Measurements from ENCODE around the gene SPATA9.
"Not testable (repeated sequence)": the region's sequence is repeated elsewhere in the genome, so short reads cannot be mapped to it uniquely, and the experiment has no call there.

Gene SPATA9

GRCh38 chr5:95725071-95725820 is 42.5 kb upstream of the SPATA9 start:
- no peak overlapping the region for H3K9ac ChIP-seq (ENCODE audit: low read depth, low read length)
- H3K4me3 ChIP-seq (ENCODE audit: low read length) = no peak overlapping the region
- H3K9me3 ChIP-seq (ENCODE audit: insufficient read depth, low read depth, low read length) = no peaks in the 10 kb centered on the region
- H3K27me3 ChIP-seq (ENCODE audit: insufficient read depth, low read length) = peaks cover 26% of the 10 kb centered on the region
- H3K36me3 ChIP-seq (ENCODE audit: insufficient read depth, low read depth, low read length) = no peaks in the 10 kb centered on the region
- peaks cover 23% of the 10 kb centered on the region for H3K4me1 ChIP-seq (ENCODE audit: insufficient read depth, low read length)
- H3K27ac ChIP-seq (ENCODE audit: low read length) = no peak overlapping the region

GRCh38 chr5:95723632-95724369 is 41.0 kb upstream of the SPATA9 start:
- peaks cover 16% of the 10 kb centered on the region for H3K4me1 ChIP-seq (ENCODE audit: insufficient read depth, low read length)

GRCh38 chr5:95721582-95722295 is 38.9 kb upstream of the SPATA9 start:
- Histone ChIP-seq H3K4me1 (ENCODE audit: insufficient read depth, low read length) (peaks cover 8% of the 10 kb centered on the region; the same call in 1 of the 2 replicates), H3K4me3 (ENCODE audit: low read length) (no peak overlapping the region), H3K9ac (ENCODE audit: low read depth, low read length) (no peak overlapping the region), H3K9me3 (ENCODE audit: insufficient read depth, low read depth, low read length) (no peaks in the 10 kb centered on the region), H3K27ac (ENCODE audit: low read length) (no peak overlapping the region), H3K27me3 (ENCODE audit: insufficient read depth, low read length) (no peaks in the 10 kb centered on the region), H3K36me3 (ENCODE audit: insufficient read depth, low read depth, low read length) (no peaks in the 10 kb centered on the region)

More at GRCh38 chr5:95723632-95724369, 41.0 kb upstream of the SPATA9 start:
- H3K36me3 ChIP-seq (ENCODE audit: insufficient read depth, low read depth, low read length) = no peaks in the 10 kb centered on the region
- H3K9ac ChIP-seq (ENCODE audit: low read depth, low read length) = no peak overlapping the region
- no peaks in the 10 kb centered on the region for H3K9me3 ChIP-seq (ENCODE audit: insufficient read depth, low read depth, low read length)
- no peak overlapping the region for H3K27ac ChIP-seq (ENCODE audit: low read length)
- H3K27me3 ChIP-seq (ENCODE audit: insufficient read depth, low read length) = peaks cover 11% of the 10 kb centered on the region; the same call in 1 of the 2 replicates
- no peak overlapping the region for H3K4me3 ChIP-seq (ENCODE audit: low read length)

- H3K36me3 ChIP-seq (ENCODE audit: insufficient read depth, low read depth, low read length) = no peaks in the 10 kb centered on the region
- no peak overlapping the region for H3K27ac ChIP-seq (ENCODE audit: low read length)
- no peaks in the 10 kb centered on the region for H3K27me3 ChIP-seq (ENCODE audit: insufficient read depth, low read length)
- no peaks in the 10 kb centered on the region for H3K9me3 ChIP-seq (ENCODE audit: insufficient read depth, low read depth, low read length)
- no peak overlapping the region for H3K4me3 ChIP-seq (ENCODE audit: low read length)
- H3K9ac ChIP-seq (ENCODE audit: low read depth, low read length) = no peak overlapping the region
- peaks cover 2% of the 10 kb centered on the region; the same call in 1 of the 2 replicates for H3K4me1 ChIP-seq (ENCODE audit: insufficient read depth, low read length)
Measured at GRCh38 chr5:95720094-95720786, 37.4 kb upstream of the SPATA9 start.

- Histone ChIP-seq H3K9ac (ENCODE audit: low read depth, low read length) (no peak overlapping the region), H3K27ac (ENCODE audit: low read length) (no peak overlapping the region), H3K4me1 (ENCODE audit: insufficient read depth, low read length) (no peaks in the 10 kb centered on the region; the same call in 1 of the 2 replicates), H3K27me3 (ENCODE audit: insufficient read depth, low read length) (no peaks in the 10 kb centered on the region), H3K9me3 (ENCODE audit: insufficient read depth, low read depth, low read length) (no peaks in the 10 kb centered on the region), H3K4me3 (ENCODE audit: low read length) (no peak overlapping the region), H3K36me3 (ENCODE audit: insufficient read depth, low read depth, low read length) (no peaks in the 10 kb centered on the region)
Measured at GRCh38 chr5:95718738-95719137, 35.9 kb upstream of the SPATA9 start.

GRCh38 chr5:95718203-95718602 is 35.4 kb upstream of the SPATA9 start:
- H3K4me1 ChIP-seq (ENCODE audit: insufficient read depth, low read length) = no peaks in the 10 kb centered on the region; the same call in 1 of the 2 replicates
- no peak overlapping the region for H3K9ac ChIP-seq (ENCODE audit: low read depth, low read length)
- no peaks in the 10 kb centered on the region for H3K27me3 ChIP-seq (ENCODE audit: insufficient read depth, low read length)
- no peaks in the 10 kb centered on the region for H3K9me3 ChIP-seq (ENCODE audit: insufficient read depth, low read depth, low read length)
- H3K27ac ChIP-seq (ENCODE audit: low read length) = no peak overlapping the region
- no peaks in the 10 kb centered on the region for H3K36me3 ChIP-seq (ENCODE audit: insufficient read depth, low read depth, low read length)
- H3K4me3 ChIP-seq (ENCODE audit: low read length) = no peak overlapping the region

GRCh38 chr5:95717439-95717838 is 34.6 kb upstream of the SPATA9 start:
- no peaks in the 10 kb centered on the region; the same call in 1 of the 2 replicates for H3K4me1 ChIP-seq (ENCODE audit: insufficient read depth, low read length)
- no peaks in the 10 kb centered on the region for H3K27me3 ChIP-seq (ENCODE audit: insufficient read depth, low read length)
- no peak overlapping the region for H3K9ac ChIP-seq (ENCODE audit: low read depth, low read length)
- no peak overlapping the region for H3K27ac ChIP-seq (ENCODE audit: low read length)
- no peak overlapping the region for H3K4me3 ChIP-seq (ENCODE audit: low read length)
- no peaks in the 10 kb centered on the region for H3K36me3 ChIP-seq (ENCODE audit: insufficient read depth, low read depth, low read length)
- H3K9me3 ChIP-seq (ENCODE audit: insufficient read depth, low read depth, low read length) = no peaks in the 10 kb centered on the region

- H3K27ac ChIP-seq (ENCODE audit: low read length) = no peak overlapping the region
- no peak overlapping the region for H3K9ac ChIP-seq (ENCODE audit: low read depth, low read length)
- no peaks in the 10 kb centered on the region for H3K36me3 ChIP-seq (ENCODE audit: insufficient read depth, low read depth, low read length)
- H3K9me3 ChIP-seq (ENCODE audit: insufficient read depth, low read depth, low read length) = no peaks in the 10 kb centered on the region
- H3K4me1 ChIP-seq (ENCODE audit: insufficient read depth, low read length) = peaks cover 6% of the 10 kb centered on the region; the same call in 1 of the 2 replicates
- no peak overlapping the region for H3K4me3 ChIP-seq (ENCODE audit: low read length)
- no peaks in the 10 kb centered on the region for H3K27me3 ChIP-seq (ENCODE audit: insufficient read depth, low read length)
Measured at GRCh38 chr5:95715799-95716461, 33.1 kb upstream of the SPATA9 start.

- H3K27me3 ChIP-seq (ENCODE audit: insufficient read depth, low read length) = peaks cover 10% of the 10 kb centered on the region; the same call in 1 of the 2 replicates
- H3K4me3 ChIP-seq (ENCODE audit: low read length) = no peak overlapping the region
- H3K27ac ChIP-seq (ENCODE audit: low read length) = no peak overlapping the region
- no peaks in the 10 kb centered on the region for H3K9me3 ChIP-seq (ENCODE audit: insufficient read depth, low read depth, low read length)
- peaks cover 8% of the 10 kb centered on the region; the same call in 1 of the 2 replicates for H3K4me1 ChIP-seq (ENCODE audit: insufficient read depth, low read length)
- no peak overlapping the region for H3K9ac ChIP-seq (ENCODE audit: low read depth, low read length)
- no peaks in the 10 kb centered on the region for H3K36me3 ChIP-seq (ENCODE audit: insufficient read depth, low read depth, low read length)
Measured at GRCh38 chr5:95713960-95714710, 31.3 kb upstream of the SPATA9 start.

GRCh38 chr5:95713246-95713645 is 30.5 kb upstream of the SPATA9 start:
- H3K27ac ChIP-seq (ENCODE audit: low read length); H3K27me3 ChIP-seq (ENCODE audit: insufficient read depth, low read length); H3K4me1 ChIP-seq (ENCODE audit: insufficient read depth, low read length): not testable (repeated sequence)

More at GRCh38 chr5:95713246-95713645, 30.5 kb upstream of the SPATA9 start:
- not testable (repeated sequence) for H3K36me3 ChIP-seq (ENCODE audit: insufficient read depth, low read depth, low read length); H3K9me3 ChIP-seq (ENCODE audit: insufficient read depth, low read depth, low read length); H3K4me3 ChIP-seq (ENCODE audit: low read length); H3K9ac ChIP-seq (ENCODE audit: low read depth, low read length)

All from iPS-20b (cell line).